Uterus (tissue), 4 donors: Measurements from ENCODE around the gene TNK1. TPM values are rescaled to one million over a fixed set of nuclear protein-coding genes. Genes with fewer than 3 reads are reported as not detected.

ENCODE experiments used
- DNase-seq, 2 donors: peaks; one replicate each; pipeline ENCODE4 v3.0.0-alpha.2; 2019 to 2020
- H3K27ac ChIP-seq, 2 donors: fragments of 200-600 bp; sonication (generic); 1 replicate in 1 of 2; 2 replicates in 1 of 2; pipeline ENCODE4 v1.5.1; 2016 to 2018
- H3K27me3 ChIP-seq, 2 donors: fragments of 200-600 bp; sonication (generic); one replicate each; pipeline ENCODE4 v1.5.1; 2018 to 2019; ENCODE audit warnings: control low read depth in 1 of 2
- H3K36me3 ChIP-seq, 2 donors: fragments of 200-600 bp; sonication (generic); one replicate each; pipeline ENCODE4 v1.5.1; 2019; ENCODE audit warnings: control low read depth in 1 of 2
- H3K4me1 ChIP-seq, 2 donors: fragments of 200-600 bp; sonication (generic); one replicate each; pipeline ENCODE4 v1.5.1; 2018 to 2019; ENCODE audit warnings: control low read depth in 1 of 2
- H3K4me3 ChIP-seq, 2 donors: fragments of 200-600 bp; sonication (generic); 1 replicate in 1 of 2; 2 replicates in 1 of 2; pipeline ENCODE4 v1.5.1; 2018 to 2019; ENCODE audit warnings: mild to moderate bottlenecking in 1 of 2
- H3K9me3 ChIP-seq, 2 donors: fragments of 200-600 bp; sonication (generic); one replicate each; pipeline ENCODE4 v1.5.1; 2019; ENCODE audit warnings: control low read depth in 1 of 2
- POLR2A ChIP-seq, 2 donors: fragments of 450-650 bp; IDR thresholded peaks; one replicate each; pipeline ENCODE4 v1.6.1; 2016; ENCODE audit warnings: antibody characterized with exemption in 2 of 2, mild to moderate bottlenecking in 1 of 2, moderate library complexity in 1 of 2
- intact Hi-C: fragments of 100-400 bp; cut with DNase I; formaldehyde crosslinking; loops from one replicate; pipeline ENCODE4 v1.15.1; 2023; ENCODE audit warnings: low total_unique reads
- total RNA-seq, 4 donors: library from RNA; depleted of rRNA in 3 of 4; stranded (reverse); fragments of >200 nt in 3 of 4; gene quantifications; one replicate each; pipeline versions ENCODE4 v1.1.0 to v1.2.4, GENCODE V29; 2014 to 2023
- TF ChIP-seq, protein P1 (sequence below), 4 experiments: fragments of 200-600 bp in 2 of 4; fragments of 450-650 bp in 2 of 4; sonication (generic) in 2 of 4; IDR thresholded peaks; one replicate each; pipeline ENCODE4 v1.5.1; 2016 to 2019; ENCODE audit warnings: antibody characterized with exemption in 4 of 4, mild to moderate bottlenecking in 2 of 4, moderate library complexity in 1 of 4
- donor health status: DM: yes; HTN: yes; CAD: no.

TNK1 gene
- total RNA-seq, 4 donors from 2014 or later, result 0.26 to 9.2 (median 1.8) TPM

DNA sequence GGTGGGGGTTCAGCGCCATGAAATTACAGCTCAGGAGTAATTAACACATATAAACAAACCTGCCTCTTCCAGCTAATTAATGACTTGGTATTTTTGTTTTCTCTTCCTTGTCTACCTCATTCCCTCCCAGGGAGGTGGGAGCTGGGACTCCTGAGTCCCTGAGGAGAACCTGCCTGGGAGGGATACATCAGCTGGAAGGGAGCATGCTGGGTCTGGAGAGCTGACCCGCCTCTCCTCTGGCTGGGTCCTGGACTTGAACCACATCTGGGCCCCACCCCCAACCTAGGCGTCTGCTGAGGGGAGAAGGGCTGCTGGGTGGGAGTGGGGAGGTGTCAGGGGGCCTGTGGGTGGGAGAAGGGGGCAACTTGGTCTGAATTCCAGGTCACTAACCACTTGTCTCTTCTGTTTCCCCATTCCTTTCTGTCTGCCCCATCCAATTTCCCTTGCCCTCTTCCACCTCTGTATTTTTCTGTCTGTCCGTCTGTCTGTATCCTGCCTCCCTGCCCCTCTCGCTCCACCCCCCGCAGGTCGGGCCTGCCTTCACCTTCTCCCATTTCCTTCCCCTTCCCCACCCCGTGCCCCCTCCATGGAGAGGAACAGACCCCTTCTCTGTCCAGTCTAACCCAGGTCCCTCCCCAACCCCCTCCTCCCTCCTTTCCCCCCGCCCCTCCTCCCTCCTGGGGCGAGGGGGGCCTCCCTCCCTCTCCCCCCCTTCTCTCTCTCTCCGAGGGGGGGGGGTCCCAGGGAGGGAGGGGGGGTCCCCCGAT lies 26.8 kb downstream of the TNK1 start, which contains the start of gene NLGN2:
NLGN2 (plus strand) TSS at position 361 of the 767 bp plus-strand sequence. CDS start 411 bp downstream, outside the sequence.
- no peaks in the 10 kb centered on the region for H3K27me3 ChIP-seq
- H3K27ac ChIP-seq, result peak within 1 kb of the TSS in 1 of 2 donors; percentile 93
- peaks cover 0 to 5% of the 10 kb centered on the region in 2 donors for H3K4me1 ChIP-seq
- no peaks in the 10 kb centered on the region for H3K36me3 ChIP-seq
- intact Hi-C loops, result no loop called here
- TF ChIP-seq, protein P1, sequence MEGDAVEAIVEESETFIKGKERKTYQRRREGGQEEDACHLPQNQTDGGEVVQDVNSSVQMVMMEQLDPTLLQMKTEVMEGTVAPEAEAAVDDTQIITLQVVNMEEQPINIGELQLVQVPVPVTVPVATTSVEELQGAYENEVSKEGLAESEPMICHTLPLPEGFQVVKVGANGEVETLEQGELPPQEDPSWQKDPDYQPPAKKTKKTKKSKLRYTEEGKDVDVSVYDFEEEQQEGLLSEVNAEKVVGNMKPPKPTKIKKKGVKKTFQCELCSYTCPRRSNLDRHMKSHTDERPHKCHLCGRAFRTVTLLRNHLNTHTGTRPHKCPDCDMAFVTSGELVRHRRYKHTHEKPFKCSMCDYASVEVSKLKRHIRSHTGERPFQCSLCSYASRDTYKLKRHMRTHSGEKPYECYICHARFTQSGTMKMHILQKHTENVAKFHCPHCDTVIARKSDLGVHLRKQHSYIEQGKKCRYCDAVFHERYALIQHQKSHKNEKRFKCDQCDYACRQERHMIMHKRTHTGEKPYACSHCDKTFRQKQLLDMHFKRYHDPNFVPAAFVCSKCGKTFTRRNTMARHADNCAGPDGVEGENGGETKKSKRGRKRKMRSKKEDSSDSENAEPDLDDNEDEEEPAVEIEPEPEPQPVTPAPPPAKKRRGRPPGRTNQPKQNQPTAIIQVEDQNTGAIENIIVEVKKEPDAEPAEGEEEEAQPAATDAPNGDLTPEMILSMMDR (IDR thresholded peaks at IDR 0.05), result no peak
- no peak for TF ChIP-seq POLR2A (IDR thresholded peaks at IDR 0.05)
- no peak for DNase-seq
- no peaks in the 10 kb centered on the region for H3K9me3 ChIP-seq
- H3K4me3 ChIP-seq, result no peak within 1 kb of the TSS

DNA sequence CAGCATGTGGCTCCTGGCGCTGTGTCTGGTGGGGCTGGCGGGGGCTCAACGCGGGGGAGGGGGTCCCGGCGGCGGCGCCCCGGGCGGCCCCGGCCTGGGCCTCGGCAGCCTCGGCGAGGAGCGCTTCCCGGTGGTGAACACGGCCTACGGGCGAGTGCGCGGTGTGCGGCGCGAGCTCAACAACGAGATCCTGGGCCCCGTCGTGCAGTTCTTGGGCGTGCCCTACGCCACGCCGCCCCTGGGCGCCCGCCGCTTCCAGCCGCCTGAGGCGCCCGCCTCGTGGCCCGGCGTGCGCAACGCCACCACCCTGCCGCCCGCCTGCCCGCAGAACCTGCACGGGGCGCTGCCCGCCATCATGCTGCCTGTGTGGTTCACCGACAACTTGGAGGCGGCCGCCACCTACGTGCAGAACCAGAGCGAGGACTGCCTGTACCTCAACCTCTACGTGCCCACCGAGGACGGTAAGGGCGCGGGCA lies 27.4 kb downstream of the TNK1 start:
- intact Hi-C loops, result no loop called here
- no peak overlapping the region for H3K27ac ChIP-seq
- H3K4me1 ChIP-seq, result no peaks in the 10 kb centered on the region
- H3K4me3 ChIP-seq, result no peak overlapping the region
- no peaks in the 10 kb centered on the region for H3K36me3 ChIP-seq
- H3K27me3 ChIP-seq, result no peaks in the 10 kb centered on the region
- H3K9me3 ChIP-seq, result no peaks in the 10 kb centered on the region
- no peak for DNase-seq
- no peak for TF ChIP-seq POLR2A (IDR thresholded peaks at IDR 0.05)
- TF ChIP-seq, protein P1 (IDR thresholded peaks at IDR 0.05), result no peak

DNA sequence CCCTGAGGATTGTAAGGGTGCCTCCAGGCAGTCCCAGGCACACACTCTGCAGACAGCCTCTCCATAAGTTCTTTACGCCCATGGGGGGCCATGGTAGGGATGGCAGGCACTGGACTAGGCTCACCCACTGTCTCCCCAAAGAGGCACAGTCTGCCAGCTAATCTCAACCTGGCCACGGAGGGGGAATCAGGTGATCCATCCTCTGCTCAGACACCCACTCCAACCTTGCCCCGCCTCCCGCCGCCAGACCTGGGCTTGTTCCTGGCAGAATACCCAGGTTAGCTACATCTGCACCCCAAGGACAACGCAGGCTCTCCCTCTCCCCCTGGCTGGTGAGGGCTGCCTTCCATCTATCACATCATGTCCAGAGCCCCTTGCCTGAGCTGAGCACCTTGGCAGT lies 28.0 kb downstream of the TNK1 start:
- Histone ChIP-seq H3K4me3 (no peak overlapping the region), H3K36me3 (no peaks in the 10 kb centered on the region), H3K27me3 (no peaks in the 10 kb centered on the region), H3K27ac (no peak overlapping the region), H3K4me1 (no peaks in the 10 kb centered on the region), H3K9me3 (no peaks in the 10 kb centered on the region)
- no peak for TF ChIP-seq POLR2A (IDR thresholded peaks at IDR 0.05)
- TF ChIP-seq, protein P1 (IDR thresholded peaks at IDR 0.05), result no peak
- DNase-seq, result no peak
- intact Hi-C loops, result no loop called here

DNA sequence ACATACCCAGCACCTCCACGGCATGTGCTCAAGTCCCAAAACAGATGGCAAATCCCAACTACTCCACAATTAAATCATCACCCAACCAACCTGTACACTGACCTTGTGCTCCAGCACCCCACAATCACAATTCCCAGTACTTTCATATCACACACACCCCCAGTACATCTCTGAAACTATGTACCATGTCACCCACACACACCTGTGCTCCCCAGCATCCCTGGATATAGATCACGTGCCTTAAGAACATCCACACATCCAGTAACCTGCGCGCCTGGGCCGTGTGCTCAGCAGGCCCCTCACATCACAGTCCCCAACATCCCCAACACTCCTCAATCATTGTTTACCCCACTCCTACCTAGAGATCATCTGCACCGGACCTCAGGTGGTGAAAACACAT lies 28.8 kb downstream of the TNK1 start:
- H3K9me3 ChIP-seq, result no peaks in the 10 kb centered on the region
- intact Hi-C loops, result no loop called here
- H3K4me3 ChIP-seq, result no peak overlapping the region
- no peak for DNase-seq
- TF ChIP-seq, protein P1 (IDR thresholded peaks at IDR 0.05), result no peak
- TF ChIP-seq POLR2A (IDR thresholded peaks at IDR 0.05), result no peak
- no peaks in the 10 kb centered on the region for H3K36me3 ChIP-seq
- H3K4me1 ChIP-seq, result no peaks in the 10 kb centered on the region
- no peaks in the 10 kb centered on the region for H3K27me3 ChIP-seq
- no peak overlapping the region for H3K27ac ChIP-seq

DNA sequence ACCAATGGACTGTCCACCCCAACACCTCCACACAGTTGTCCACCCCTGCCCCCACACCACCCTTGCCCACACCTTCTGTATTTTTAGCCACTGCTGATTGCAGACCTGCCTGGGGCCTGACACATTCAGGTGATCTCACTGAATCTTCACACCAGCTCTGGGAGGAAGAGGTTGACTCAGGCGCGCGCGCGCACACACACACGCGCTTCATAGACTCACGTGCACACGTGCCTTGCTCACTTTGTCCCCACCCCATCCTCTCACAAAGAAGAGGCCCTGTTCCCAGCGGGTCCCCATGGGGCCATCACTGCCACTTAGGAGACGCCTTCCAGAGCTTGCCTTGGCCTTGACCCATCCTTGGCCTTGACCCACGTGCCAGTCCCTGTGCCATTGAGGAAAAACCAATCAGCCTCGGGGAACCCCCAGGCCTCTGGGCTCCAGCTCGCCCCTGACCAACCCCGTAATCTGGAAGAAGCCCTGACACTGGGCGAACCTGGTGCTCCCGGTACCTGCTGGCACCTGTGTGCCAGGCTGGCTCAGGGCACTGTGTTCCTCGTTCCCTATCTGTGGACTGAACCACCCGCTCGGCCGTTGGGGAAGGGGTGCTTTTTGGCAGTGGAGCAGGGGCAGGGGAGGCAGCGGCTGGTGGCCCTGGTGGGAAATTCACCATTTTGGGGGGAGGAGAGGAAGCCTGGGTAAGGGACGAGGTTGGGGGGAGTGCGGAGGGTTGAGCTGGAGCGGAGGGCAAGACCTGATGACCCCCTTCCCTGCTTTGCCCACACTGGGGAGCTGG lies 29.9 kb downstream of the TNK1 start:
- no peak overlapping the region for H3K27ac ChIP-seq
- intact Hi-C loops, result no loop called here
- H3K9me3 ChIP-seq, result no peaks in the 10 kb centered on the region
- no peaks in the 10 kb centered on the region for H3K27me3 ChIP-seq
- H3K36me3 ChIP-seq, result no peaks in the 10 kb centered on the region
- no peak for DNase-seq
- H3K4me1 ChIP-seq, result no peaks in the 10 kb centered on the region
- no peak overlapping the region for H3K4me3 ChIP-seq
- TF ChIP-seq POLR2A (IDR thresholded peaks at IDR 0.05), result no peak
- TF ChIP-seq, protein P1 (IDR thresholded peaks at IDR 0.05), result no peak
